OCI-LY3 (cell line): ENCODE results near the gene ZNF639.

Experiments
- H2AFZ ChIP-seq: fragments of 200-600, 300-600 bp; shearing (Covaris generic); 2 replicates; pipeline ENCODE4 v1.6.0; 2014; ENCODE audit warnings: antibody characterized with exemption, low read depth, low read length
- H3K27ac ChIP-seq: fragments of 200-600, 300-600 bp; sonication (generic); 2 replicates; pipeline ENCODE4 v1.5.1; 2014; ENCODE audit warnings: mild to moderate bottlenecking, low read length, moderate library complexity, mixed read lengths
- H3K27me3 ChIP-seq: fragments of 200-600, 300-600 bp; sonication (generic); 2 replicates; pipeline ENCODE4 v1.6.1; 2014; ENCODE audit warnings: low read depth, low read length, mixed read lengths
- H3K36me3 ChIP-seq: fragments of 200-600, 300-600 bp; sonication (generic); replicated peaks from 2 replicates; pipeline ENCODE3; 2014; ENCODE audit warnings: low read depth, low read length, mixed read lengths
- H3K4me1 ChIP-seq: fragments of 300-600, 200-600 bp; sonication (generic); 2 replicates; pipeline ENCODE4 v1.6.1; 2014; ENCODE audit warnings: low read length, mixed read lengths
- H3K4me2 ChIP-seq: fragments of 200-600, 300-600 bp; sonication (generic); 2 replicates; pipeline ENCODE4 v1.6.1; 2014; ENCODE audit warnings: low read length, mixed read lengths
- H3K4me3 ChIP-seq: fragments of 300-600, 200-600 bp; sonication (generic); 2 replicates; pipeline ENCODE4 v1.5.1; 2014; ENCODE audit warnings: antibody characterized with exemption, mild to moderate bottlenecking, low read length, moderate library complexity
- H3K79me2 ChIP-seq: fragments of 300-600, 200-600 bp; shearing (Covaris generic); 2 replicates; pipeline ENCODE4 v1.6.1; 2014; ENCODE audit warnings: mild to moderate bottlenecking, low read length, mixed read lengths
- H3K9ac ChIP-seq: fragments of 300-600, 200-600 bp; shearing (Covaris generic); 2 replicates; pipeline ENCODE4 v1.6.0; 2014; ENCODE audit warnings: mild to moderate bottlenecking, low read length, moderate library complexity
- H3K9me3 ChIP-seq: fragments of 200-600, 300-600 bp; shearing (Covaris generic); 2 replicates; pipeline ENCODE4 v1.6.1; 2014; ENCODE audit warnings: low read length, mixed read lengths; ENCODE audit not compliant: insufficient read depth
- H4K20me1 ChIP-seq: fragments of 200-600, 300-600 bp; sonication (generic); 2 replicates; pipeline ENCODE4 v1.6.1; 2016; ENCODE audit warnings: low read length, mixed read lengths; ENCODE audit not compliant: insufficient read depth
- EZH2phosphoT487 ChIP-seq: fragments of 200-600 bp; shearing (Covaris generic); IDR thresholded peaks from 2 replicates; pipeline ENCODE4 v1.6.1; 2018; ENCODE audit warnings: antibody characterized with exemption, mixed run types, low read depth
- TF ChIP-seq, protein P1 (sequence below): fragments of 200-600, 300-600 bp; sonication (generic); IDR thresholded peaks from 2 replicates; pipeline ENCODE4 v1.5.1; 2014; ENCODE audit warnings: antibody characterized with exemption, low read length, low read depth

The ZNF639 gene

DNA sequence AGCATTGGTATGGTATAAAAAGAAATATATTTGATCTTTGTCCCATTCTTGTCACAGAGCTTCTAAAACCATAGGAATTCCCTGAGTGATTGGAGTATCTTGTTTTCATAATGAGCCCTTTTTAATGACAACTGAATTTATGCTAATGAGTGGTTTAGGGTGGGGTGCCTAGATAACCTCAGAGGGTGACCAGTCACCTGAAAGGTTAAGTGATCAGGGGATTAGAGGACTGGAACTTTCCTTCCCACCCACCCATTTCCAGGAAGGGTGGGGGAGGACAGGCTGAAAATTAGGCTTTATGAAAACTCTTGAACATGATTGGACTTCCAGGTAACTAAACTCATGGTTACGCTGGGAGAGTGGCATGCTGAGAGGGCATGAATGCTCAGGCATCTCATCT lies 33.2 kb downstream of the ZNF639 start:
- Histone ChIP-seq H3K4me1 (no peaks in the 10 kb centered on the region), H3K4me2 (no peak overlapping the region), H3K9me3 (no peaks in the 10 kb centered on the region), H3K4me3 (no peak overlapping the region), H3K27me3 (no peaks in the 10 kb centered on the region), H3K36me3 (peaks cover 64% of the 10 kb centered on the region), H3K79me2 (peaks cover 7% of the 10 kb centered on the region; the same call in 1 of the 2 replicates), H3K27ac (no peak overlapping the region), H4K20me1 (peaks cover 23% of the 10 kb centered on the region), H3K9ac (no peak overlapping the region), H2AFZ (no peak overlapping the region)
- TF ChIP-seq, protein P1, sequence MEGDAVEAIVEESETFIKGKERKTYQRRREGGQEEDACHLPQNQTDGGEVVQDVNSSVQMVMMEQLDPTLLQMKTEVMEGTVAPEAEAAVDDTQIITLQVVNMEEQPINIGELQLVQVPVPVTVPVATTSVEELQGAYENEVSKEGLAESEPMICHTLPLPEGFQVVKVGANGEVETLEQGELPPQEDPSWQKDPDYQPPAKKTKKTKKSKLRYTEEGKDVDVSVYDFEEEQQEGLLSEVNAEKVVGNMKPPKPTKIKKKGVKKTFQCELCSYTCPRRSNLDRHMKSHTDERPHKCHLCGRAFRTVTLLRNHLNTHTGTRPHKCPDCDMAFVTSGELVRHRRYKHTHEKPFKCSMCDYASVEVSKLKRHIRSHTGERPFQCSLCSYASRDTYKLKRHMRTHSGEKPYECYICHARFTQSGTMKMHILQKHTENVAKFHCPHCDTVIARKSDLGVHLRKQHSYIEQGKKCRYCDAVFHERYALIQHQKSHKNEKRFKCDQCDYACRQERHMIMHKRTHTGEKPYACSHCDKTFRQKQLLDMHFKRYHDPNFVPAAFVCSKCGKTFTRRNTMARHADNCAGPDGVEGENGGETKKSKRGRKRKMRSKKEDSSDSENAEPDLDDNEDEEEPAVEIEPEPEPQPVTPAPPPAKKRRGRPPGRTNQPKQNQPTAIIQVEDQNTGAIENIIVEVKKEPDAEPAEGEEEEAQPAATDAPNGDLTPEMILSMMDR = no peak
- TF ChIP-seq EZH2phosphoT487 = no peak

DNA sequence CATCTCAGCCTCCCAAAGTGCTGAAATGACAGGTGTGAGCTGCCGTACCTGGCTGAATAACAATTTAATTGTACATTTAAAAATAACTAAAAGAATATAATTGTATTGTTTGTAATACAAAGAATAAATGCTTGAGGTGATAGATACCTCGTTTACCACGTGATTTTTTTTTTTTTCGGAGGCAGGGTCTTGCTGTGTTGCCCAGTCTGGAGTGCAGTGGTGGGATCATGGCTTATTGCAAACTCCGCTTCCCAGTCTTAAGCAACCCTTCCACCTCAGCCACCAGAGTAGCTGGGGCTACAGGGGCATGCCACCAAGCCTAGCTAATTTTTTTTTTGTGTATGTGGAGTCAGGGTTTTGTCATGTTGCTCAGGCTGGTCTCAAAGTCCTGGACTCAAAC lies 40.5 kb downstream of the ZNF639 start:
- Histone ChIP-seq H3K79me2 (no peaks in the 10 kb centered on the region), H3K4me3 (no peak overlapping the region), H3K27ac (no peak overlapping the region), H4K20me1 (peaks cover 8% of the 10 kb centered on the region), H3K4me1 (no peaks in the 10 kb centered on the region), H3K4me2 (no peak overlapping the region), H3K36me3 (peaks cover 41% of the 10 kb centered on the region), H3K9me3 (no peaks in the 10 kb centered on the region), H3K9ac (no peak overlapping the region), H2AFZ (no peak overlapping the region), H3K27me3 (no peaks in the 10 kb centered on the region)
- TF ChIP-seq, protein P1 = no peak
- no peak for TF ChIP-seq EZH2phosphoT487

DNA sequence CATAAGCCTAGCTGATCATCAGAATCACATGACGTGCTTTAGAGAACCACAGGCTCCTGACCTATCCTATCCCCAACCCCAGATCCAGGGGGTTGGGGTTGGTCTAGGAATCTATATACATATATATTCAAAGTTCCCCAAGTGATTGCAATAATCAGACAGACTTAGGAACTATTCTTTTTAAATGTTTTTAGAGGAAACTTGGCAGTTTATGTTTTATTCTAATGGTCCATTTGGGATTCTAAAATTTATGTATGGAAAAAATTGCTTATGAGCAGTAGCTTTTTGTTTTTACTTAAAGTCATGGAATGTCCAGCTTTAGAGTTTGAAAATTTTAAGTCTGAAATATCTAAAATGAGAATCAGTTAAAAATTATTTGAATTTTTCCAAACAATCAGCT lies 46.8 kb downstream of the ZNF639 start:
- Histone ChIP-seq H2AFZ (no peak overlapping the region), H3K36me3 (peaks cover 39% of the 10 kb centered on the region), H3K4me1 (no peaks in the 10 kb centered on the region), H3K4me2 (no peak overlapping the region), H3K4me3 (no peak overlapping the region), H3K9ac (no peak overlapping the region), H3K27ac (no peak overlapping the region), H3K79me2 (no peaks in the 10 kb centered on the region), H3K9me3 (no peaks in the 10 kb centered on the region), H3K27me3 (no peaks in the 10 kb centered on the region), H4K20me1 (peaks cover 6% of the 10 kb centered on the region)
- TF ChIP-seq, protein P1 = no peak
- no peak for TF ChIP-seq EZH2phosphoT487

DNA sequence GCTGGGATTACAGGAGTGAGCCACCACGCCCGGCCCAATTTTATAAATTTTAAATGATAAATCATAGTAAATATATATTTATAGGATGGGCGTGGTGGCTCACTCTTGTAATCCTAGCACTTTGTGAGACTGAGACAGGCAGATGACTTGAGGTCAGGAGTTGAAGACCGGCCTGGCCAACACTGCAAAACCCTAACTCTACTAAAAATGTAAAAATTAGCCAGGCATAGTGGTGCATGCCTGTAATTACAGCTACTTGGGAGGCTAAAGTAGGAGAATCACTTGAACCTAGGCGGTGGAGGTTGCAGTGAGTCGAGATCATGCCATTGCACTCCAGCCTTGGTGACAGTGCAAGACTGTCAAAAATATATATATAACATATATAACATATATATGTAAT lies 51.1 kb downstream of the ZNF639 start:
- no peak overlapping the region for H3K4me2 ChIP-seq
- no peak overlapping the region for H2AFZ ChIP-seq
- H3K4me1 ChIP-seq = no peaks in the 10 kb centered on the region
- no peak overlapping the region for H3K9ac ChIP-seq
- H4K20me1 ChIP-seq = no peaks in the 10 kb centered on the region
- TF ChIP-seq, protein P1 = no peak
- no peak for TF ChIP-seq EZH2phosphoT487
- no peak overlapping the region for H3K4me3 ChIP-seq
- no peaks in the 10 kb centered on the region for H3K27me3 ChIP-seq
- no peaks in the 10 kb centered on the region for H3K79me2 ChIP-seq
- no peak overlapping the region for H3K27ac ChIP-seq
- no peaks in the 10 kb centered on the region for H3K9me3 ChIP-seq
- H3K36me3 ChIP-seq = peaks cover 39% of the 10 kb centered on the region
